ENCODE data around the gene SPNS3. TPM values are rescaled to one million over a fixed set of nuclear protein-coding genes. Genes with fewer than 3 reads are reported as not detected.

The SPNS3 gene
- total RNA-seq, 8 experiments from 2014 or later, result 0.05 to 0.66 (median 0.49) TPM; not detected in 4

DNA sequence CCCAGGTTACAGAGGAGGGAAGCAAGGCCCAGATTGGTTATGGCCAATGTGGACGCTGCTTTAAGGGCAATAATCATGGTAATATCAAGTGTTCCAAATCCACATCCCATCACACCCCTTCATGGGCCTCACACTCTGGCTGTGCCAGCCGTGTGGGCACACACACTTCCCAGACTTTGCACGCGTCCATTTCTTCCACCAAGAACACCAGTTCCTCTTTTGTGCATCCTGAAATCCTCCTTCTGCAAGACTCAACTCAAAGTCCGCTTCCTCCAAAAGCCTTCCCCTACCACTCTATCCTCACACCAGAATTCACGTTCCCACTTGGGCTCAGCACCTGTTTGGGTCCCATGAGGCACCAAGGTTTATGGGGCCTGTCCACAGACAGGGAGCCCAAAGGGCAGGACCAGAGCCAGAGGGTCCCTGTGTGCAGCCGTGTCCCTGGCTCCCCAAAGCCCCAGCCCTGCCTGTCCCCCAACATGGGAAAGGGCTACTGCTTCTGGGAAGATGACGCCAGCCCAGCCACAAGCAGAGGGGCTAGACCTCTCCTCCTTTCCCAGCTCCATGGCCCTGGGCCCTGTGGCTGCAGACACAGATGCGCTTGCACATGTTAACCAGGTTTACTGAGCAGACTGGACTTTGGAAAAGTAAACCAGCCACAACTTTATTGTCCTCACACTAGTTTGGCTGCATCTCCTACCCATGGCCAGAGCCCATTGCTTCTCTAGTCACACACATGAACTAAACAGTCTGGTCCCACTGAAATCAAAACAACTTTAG lies 20.3 kb downstream of the SPNS3 start:
- in situ Hi-C loops (cut with MboI; ENCODE audit: low pct_unique_long_range_greater_than_20kb in 2 of 9, low sequenced_read_pairs in 9 of 9, unreplicated experiment in 9 of 9), result no loop called here
- Histone ChIP-seq H3K27ac (no peak overlapping the region), H3K4me1 (replicated peaks in 1 of 2) (no peaks in the 10 kb centered on the region), H3K4me3 (no peak overlapping the region)
- WGBS, 10 experiments, result 60 to 100% (median 90%) methylated on average over 1 to 6 of the region's 9 CpGs; no CpG with 5 or more reads in 2 of the 10 experiments
- ATAC-seq (replicated peaks in 6 of 8), result no peak

DNA sequence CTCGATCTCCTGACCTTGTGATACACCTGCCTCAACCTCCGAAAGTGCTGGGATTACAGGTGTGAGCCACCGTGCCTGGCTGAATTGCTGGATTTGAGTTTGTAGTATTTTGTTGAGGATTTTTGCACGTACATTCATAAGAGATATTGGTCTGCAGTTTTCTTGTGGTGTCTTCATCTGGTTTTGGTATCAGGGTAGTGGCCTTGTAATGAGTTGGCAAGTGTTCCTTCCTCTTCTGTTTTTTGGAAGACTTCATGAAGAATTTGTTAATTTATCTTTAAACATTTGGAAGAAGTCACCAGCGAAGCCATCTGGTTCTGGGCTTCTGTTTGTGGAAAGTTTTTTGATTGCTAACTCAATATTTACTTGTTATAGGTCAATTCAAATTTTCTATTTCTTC lies 26.9 kb downstream of the SPNS3 start:
- in situ Hi-C loops (cut with MboI; ENCODE audit: low pct_unique_long_range_greater_than_20kb in 2 of 9, low sequenced_read_pairs in 9 of 9, unreplicated experiment in 9 of 9), result no loop called here
- ATAC-seq (replicated peaks in 6 of 8), result no peak
- WGBS, 10 experiments, result 33 to 92% (median 54%) methylated on average over 1 to 5 of the region's 5 CpGs
- Histone ChIP-seq H3K4me1 (replicated peaks in 1 of 2) (no peaks in the 10 kb centered on the region), H3K27ac (no peak overlapping the region), H3K4me3 (no peak overlapping the region)

DNA sequence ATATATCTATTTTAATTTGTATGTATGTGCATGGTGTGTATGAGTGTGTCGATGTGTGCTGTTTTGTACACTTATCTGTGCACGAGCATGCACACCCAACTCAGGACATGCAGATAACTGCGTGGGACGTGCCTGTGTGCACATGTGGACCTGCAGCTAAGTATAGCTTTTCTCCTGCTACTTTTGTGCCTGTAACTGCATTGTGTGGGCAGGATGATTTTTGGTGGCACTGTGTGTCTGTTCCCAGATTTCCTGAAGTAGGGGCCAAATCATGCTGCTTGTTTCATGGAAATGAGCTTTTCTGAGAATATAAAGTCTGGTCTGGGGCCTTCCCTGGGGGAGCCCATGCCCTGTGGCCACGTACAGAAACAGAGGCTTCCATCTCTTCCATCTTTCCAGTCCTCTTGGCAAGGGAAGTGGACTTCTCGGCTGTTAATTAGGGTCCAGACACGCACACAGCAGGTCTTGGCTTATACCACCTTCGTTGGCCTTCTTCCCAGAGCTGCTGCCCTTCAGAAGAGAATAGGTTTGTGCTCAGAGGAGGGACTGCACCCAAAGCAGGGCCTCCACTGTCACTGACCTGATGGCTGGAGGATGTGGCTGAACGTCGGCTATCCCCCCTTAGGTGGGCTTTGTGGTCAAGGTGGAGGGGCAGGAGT lies 30.2 kb downstream of the SPNS3 start:
- in situ Hi-C loops (cut with MboI; ENCODE audit: low pct_unique_long_range_greater_than_20kb in 2 of 9, low sequenced_read_pairs in 9 of 9, unreplicated experiment in 9 of 9), result no loop called here
- 38 to 90% (median 56%) methylated on average over 2 to 9 of the region's 10 CpGs; no CpG with 5 or more reads in 3 of the 10 experiments for WGBS, 10 experiments
- no peak overlapping the region for H3K27ac ChIP-seq

DNA sequence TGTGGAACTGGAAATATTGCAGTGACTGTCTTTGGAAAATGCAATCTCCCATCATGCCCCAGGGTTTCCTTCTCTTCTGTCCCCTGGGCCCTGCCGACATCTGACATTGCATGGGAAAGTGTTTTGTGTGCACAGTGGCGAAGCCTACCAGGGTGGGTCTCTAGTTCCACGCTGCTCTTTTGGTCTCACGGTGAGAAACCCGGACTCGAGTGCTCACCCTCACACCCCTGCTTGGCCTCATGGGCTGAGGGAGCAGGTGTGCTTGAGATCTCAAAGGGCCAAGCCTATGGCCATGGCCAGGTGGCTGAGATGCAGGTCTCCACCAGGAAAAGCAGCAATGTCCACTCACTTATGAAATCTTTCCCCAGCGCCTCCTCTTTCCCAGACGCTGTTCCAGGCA lies 32.0 kb downstream of the SPNS3 start:
- H3K27ac ChIP-seq, result no peak overlapping the region
- in situ Hi-C loops (cut with MboI; ENCODE audit: low pct_unique_long_range_greater_than_20kb in 2 of 9, low sequenced_read_pairs in 9 of 9, unreplicated experiment in 9 of 9), result no loop called here
- WGBS, 10 experiments, result 58 to 100% (median 80%) methylated on average over 1 to 5 of the region's 8 CpGs; no CpG with 5 or more reads in 4 of the 10 experiments

More for the DNA sequence above, 30.2 kb downstream of the SPNS3 start:
- Histone ChIP-seq H3K4me1 (replicated peaks in 1 of 2) (peaks cover 6 to 10% of the 10 kb centered on the region in 2 donors), H3K4me3 (no peak overlapping the region)
- no peak for ATAC-seq (replicated peaks in 6 of 8)

GRCh38 chr17:4467287-4467686 lies 33.5 kb downstream of the SPNS3 start:
- Histone ChIP-seq H3K27ac (no peak overlapping the region), H3K4me3 (no peak overlapping the region), H3K4me1 (replicated peaks in 1 of 2) (peaks cover 6 to 10% of the 10 kb centered on the region in 2 donors)
- in situ Hi-C loops (cut with MboI; ENCODE audit: low pct_unique_long_range_greater_than_20kb in 2 of 9, low sequenced_read_pairs in 9 of 9, unreplicated experiment in 9 of 9), result no loop called here
- WGBS, 10 experiments, result 45 to 100% (median 82%) methylated on average over 1 to 6 of the region's 7 CpGs; no CpG with 5 or more reads in 4 of the 10 experiments
- peak in 5 of 8 experiments; percentile 21 to 70 (median 56) for ATAC-seq (replicated peaks in 6 of 8)

More for the DNA sequence above, 32.0 kb downstream of the SPNS3 start:
- H3K4me3 ChIP-seq, result no peak overlapping the region
- no peak for ATAC-seq (replicated peaks in 6 of 8)
- peaks cover 6 to 10% of the 10 kb centered on the region in 2 donors for H3K4me1 ChIP-seq (replicated peaks in 1 of 2)

DNA sequence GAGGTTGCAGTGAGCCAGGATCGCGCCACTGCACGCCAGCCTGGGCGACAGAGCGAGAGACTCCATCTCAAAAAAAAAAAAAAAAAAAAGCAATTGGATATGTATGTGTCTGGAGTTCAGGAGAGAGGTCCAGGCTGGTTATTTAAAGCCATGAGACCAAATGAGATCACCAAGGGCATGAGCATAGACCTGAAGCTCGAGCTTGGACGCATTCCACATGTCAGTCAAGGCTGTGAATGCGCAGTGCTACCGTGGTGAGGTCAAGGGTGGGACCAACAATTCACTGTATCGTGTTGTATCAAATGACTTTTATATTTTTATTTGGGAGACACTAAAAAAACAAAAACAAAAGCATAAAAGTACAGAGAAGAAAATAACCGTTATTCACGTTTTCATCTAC lies 35.8 kb downstream of the SPNS3 start:
- H3K4me1 ChIP-seq (replicated peaks in 1 of 2), result peaks cover 6 to 10% of the 10 kb centered on the region in 2 donors
- peak in 3 of 8 experiments; percentile 52 to 76 (median 74) for ATAC-seq (replicated peaks in 6 of 8)
- in situ Hi-C loops (cut with MboI; ENCODE audit: low pct_unique_long_range_greater_than_20kb in 2 of 9, low sequenced_read_pairs in 9 of 9, unreplicated experiment in 9 of 9), result no loop called here
- 50 to 100% (median 64%) methylated on average over 1 to 11 of the region's 12 CpGs for WGBS, 10 experiments
- H3K4me3 ChIP-seq, result no peak overlapping the region
- no peak overlapping the region for H3K27ac ChIP-seq

DNA sequence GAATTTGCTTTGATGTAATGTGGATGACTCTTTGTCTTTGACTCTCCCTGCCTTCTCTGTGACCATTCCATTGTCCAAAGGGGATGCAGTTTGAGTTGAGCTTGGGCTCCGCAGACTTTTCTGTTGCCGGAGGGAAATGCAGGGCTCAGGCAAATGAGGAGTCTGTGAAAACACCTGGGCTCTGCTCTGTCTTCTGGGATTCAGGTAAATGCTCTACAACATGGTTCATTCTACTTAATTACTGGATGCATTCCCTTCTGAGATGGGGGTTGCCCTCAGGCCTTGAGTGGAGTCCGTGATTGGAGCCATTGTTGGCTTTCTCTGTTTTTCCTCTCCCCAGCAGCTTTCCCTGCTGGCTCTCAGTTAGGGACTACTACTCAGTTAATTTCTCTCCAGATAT lies 38.5 kb downstream of the SPNS3 start:
- Histone ChIP-seq H3K4me3 (no peak overlapping the region), H3K27ac (no peak overlapping the region), H3K4me1 (replicated peaks in 1 of 2) (peaks cover 4 to 14% of the 10 kb centered on the region in 2 donors)
- in situ Hi-C loops (cut with MboI; ENCODE audit: low pct_unique_long_range_greater_than_20kb in 2 of 9, low sequenced_read_pairs in 9 of 9, unreplicated experiment in 9 of 9), result no loop called here
- 0 to 90% (median 64%) methylated on average over 1 to 3 of the region's 3 CpGs; no CpG with 5 or more reads in 2 of the 10 experiments for WGBS, 10 experiments
- ATAC-seq (replicated peaks in 6 of 8), result no peak

- no peak for ATAC-seq (replicated peaks in 6 of 8)
- in situ Hi-C loops (cut with MboI; ENCODE audit: low pct_unique_long_range_greater_than_20kb in 2 of 9, low sequenced_read_pairs in 9 of 9, unreplicated experiment in 9 of 9), result no loop called here
These were observed 40.4 kb downstream of the SPNS3 start for GRCh38 chr17:4474093-4474492.

GRCh38 chr17:4475001-4475400 lies 41.3 kb downstream of the SPNS3 start:
- peaks cover 4 to 10% of the 10 kb centered on the region in 2 donors for H3K4me1 ChIP-seq (replicated peaks in 1 of 2)
- H3K4me3 ChIP-seq, result no peak overlapping the region
- in situ Hi-C loops (cut with MboI; ENCODE audit: low pct_unique_long_range_greater_than_20kb in 2 of 9, low sequenced_read_pairs in 9 of 9, unreplicated experiment in 9 of 9), result no loop called here
- peak in 5 of 8 experiments; percentile 17 to 46 (median 27) for ATAC-seq (replicated peaks in 6 of 8)
- WGBS, 10 experiments, result no CpG with 5 or more reads among the region's 9 CpGs
- no peak overlapping the region for H3K27ac ChIP-seq

More at GRCh38 chr17:4474093-4474492, 40.4 kb downstream of the SPNS3 start:
- Histone ChIP-seq H3K4me1 (replicated peaks in 1 of 2) (peaks cover 4 to 10% of the 10 kb centered on the region in 2 donors), H3K27ac (no peak overlapping the region), H3K4me3 (no peak overlapping the region)
- 40 to 100% (median 80%) methylated on average over 1 to 2 of the region's 13 CpGs; no CpG with 5 or more reads in 6 of the 10 experiments for WGBS, 10 experiments

DNA sequence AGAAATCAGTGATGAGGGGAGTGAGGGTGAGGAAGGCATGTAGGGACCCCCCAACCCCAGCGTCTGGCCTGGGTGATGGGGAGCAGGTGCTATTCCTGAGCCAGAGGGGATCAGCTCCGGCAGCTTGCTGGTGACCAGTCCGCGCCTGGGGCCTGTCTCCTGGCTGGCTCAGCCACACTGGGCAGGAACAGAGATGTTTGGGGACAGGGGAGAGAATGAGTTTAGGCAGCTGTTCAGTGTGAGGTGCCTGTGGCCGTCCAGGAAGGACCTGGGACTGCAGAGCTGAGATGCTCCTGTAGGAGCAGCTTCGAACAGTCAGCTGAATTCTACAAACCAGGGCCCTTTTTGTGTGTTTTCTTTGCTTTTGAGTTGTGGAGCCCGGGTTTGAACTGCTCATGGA lies 41.7 kb downstream of the SPNS3 start:
- ATAC-seq (replicated peaks in 6 of 8), result peak in 4 of 8 experiments; percentile 4 to 26 (median 10)
- H3K27ac ChIP-seq, result no peak overlapping the region
- no peak overlapping the region for H3K4me3 ChIP-seq
- in situ Hi-C loops (cut with MboI; ENCODE audit: low pct_unique_long_range_greater_than_20kb in 2 of 9, low sequenced_read_pairs in 9 of 9, unreplicated experiment in 9 of 9), result no loop called here
- 0 to 89% (median 83%) methylated on average over 1 to 5 of the region's 7 CpGs; no CpG with 5 or more reads in 7 of the 10 experiments for WGBS, 10 experiments
- H3K4me1 ChIP-seq (replicated peaks in 1 of 2), result peaks cover 8 to 15% of the 10 kb centered on the region in 2 donors

DNA sequence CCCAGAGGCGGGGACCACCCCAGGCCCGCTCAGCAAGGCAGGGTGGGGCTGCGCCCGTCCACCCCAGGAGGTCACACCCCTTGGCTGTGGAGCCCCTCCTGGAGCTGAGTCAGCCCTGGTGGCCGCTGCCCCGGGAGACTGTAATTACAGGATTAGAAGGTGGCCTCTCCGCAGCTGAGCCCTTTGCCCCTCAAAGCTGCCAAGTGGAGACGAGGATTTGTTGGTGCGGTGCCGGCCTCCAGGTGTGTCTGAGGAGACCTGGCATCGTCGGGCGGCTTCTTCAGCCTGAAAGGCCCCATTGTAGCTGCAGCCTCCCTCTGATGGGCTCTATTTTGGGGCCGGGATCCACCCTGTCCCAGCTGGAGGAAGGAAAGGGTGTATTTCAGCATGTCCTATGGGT lies 42.3 kb downstream of the SPNS3 start:
- Histone ChIP-seq H3K27ac (no peak overlapping the region), H3K4me3 (no peak overlapping the region), H3K4me1 (replicated peaks in 1 of 2) (peaks cover 14 to 20% of the 10 kb centered on the region in 2 donors)
- WGBS, 10 experiments, result 9 to 87% (median 70%) methylated on average over 1 to 4 of the region's 14 CpGs; no CpG with 5 or more reads in 6 of the 10 experiments
- peak in 6 of 8 experiments; percentile 18 to 70 (median 45) for ATAC-seq (replicated peaks in 6 of 8)
- in situ Hi-C loops (cut with MboI; ENCODE audit: low pct_unique_long_range_greater_than_20kb in 2 of 9, low sequenced_read_pairs in 9 of 9, unreplicated experiment in 9 of 9), result no loop called here

- Histone ChIP-seq H3K4me1 (replicated peaks in 1 of 2) (peaks cover 16 to 25% of the 10 kb centered on the region in 2 donors), H3K27ac (no peak overlapping the region), H3K4me3 (no peak overlapping the region)
- WGBS, 10 experiments, result 65 to 100% (median 79%) methylated on average over 1 to 6 of the region's 19 CpGs; no CpG with 5 or more reads in 6 of the 10 experiments
- peak in 3 of 8 experiments; percentile 5 to 11 (median 9) for ATAC-seq (replicated peaks in 6 of 8)
- in situ Hi-C loops (cut with MboI; ENCODE audit: low pct_unique_long_range_greater_than_20kb in 2 of 9, low sequenced_read_pairs in 9 of 9, unreplicated experiment in 9 of 9), result no loop called here
These were observed 42.9 kb downstream of the SPNS3 start for GRCh38 chr17:4476511-4477070.

Measured in motor neuron (in vitro differentiated cells).